ENCODE data around the gene MYO15B.
A peak's percentile ranks its signal among the peaks of the same experiment; 100 is the strongest.

Gene MYO15B

GRCh38 chr17:75587675-75588595 lies at the start of gene MYO15B:
MYO15B (plus strand) TSS chr17:75587800; CDS start chr17:75588058, 258 bp downstream.
- DNase-seq (ENCODE audit: low read depth in 3 of 3): peak in 1 of 3 experiments; percentile 47

- DNase-seq (ENCODE audit: low read depth in 3 of 3): no peak
These were observed 47.5 kb upstream of the MYO15B start for GRCh38 chr17:75539967-75540729.

DNA sequence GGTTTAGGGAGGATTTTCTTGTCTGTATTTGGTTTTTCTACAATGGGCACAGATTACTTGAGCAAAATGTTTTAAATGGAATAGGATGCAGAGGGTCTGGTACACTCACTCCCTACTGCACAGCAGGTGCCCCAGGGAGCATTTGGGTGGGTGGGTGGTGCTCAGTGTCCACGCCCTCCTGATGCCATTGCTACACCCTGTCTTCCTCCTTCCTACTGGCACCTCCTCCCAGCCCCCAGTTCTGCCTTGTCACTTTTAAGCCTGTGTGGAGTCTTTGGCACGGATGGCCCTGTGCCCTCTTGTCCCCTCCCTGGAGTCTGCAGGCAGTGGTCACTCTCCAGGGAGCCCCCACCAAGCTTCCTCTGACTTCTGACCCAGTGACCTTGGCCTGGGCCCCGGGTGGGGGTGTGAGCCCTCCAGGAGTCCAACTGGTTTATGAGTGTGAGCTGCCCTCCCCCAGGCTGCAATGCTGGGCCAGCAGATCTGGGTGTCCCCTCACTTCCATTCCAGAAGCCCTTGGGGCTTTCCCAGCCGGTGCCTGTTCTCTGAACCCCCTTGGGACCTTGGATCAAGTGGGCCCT lies 46.6 kb upstream of the MYO15B start:
- DNase-seq (ENCODE audit: low read depth in 3 of 3): no peak

DNA sequence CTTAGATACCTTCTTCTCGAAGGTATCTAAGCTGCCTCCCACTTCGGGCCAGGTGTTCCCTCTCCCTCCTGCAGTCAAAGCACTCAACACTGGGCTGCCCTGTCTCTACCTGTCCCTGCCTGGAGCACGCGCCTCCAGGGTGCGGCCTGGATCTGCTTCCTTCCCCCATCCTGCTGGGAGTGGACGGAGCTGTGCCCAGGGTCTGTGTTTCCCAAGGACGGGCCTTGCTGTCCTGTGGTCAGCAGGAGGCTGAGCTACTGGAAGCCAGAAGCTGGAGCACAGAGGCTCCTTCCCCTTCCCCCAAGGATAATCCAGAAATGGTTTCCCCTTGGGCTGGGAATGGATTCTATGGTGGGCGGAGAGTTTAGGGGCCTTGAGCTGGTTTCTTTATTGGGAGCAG lies 45.4 kb upstream of the MYO15B start:
- DNase-seq (ENCODE audit: low read depth in 3 of 3): no peak

DNA sequence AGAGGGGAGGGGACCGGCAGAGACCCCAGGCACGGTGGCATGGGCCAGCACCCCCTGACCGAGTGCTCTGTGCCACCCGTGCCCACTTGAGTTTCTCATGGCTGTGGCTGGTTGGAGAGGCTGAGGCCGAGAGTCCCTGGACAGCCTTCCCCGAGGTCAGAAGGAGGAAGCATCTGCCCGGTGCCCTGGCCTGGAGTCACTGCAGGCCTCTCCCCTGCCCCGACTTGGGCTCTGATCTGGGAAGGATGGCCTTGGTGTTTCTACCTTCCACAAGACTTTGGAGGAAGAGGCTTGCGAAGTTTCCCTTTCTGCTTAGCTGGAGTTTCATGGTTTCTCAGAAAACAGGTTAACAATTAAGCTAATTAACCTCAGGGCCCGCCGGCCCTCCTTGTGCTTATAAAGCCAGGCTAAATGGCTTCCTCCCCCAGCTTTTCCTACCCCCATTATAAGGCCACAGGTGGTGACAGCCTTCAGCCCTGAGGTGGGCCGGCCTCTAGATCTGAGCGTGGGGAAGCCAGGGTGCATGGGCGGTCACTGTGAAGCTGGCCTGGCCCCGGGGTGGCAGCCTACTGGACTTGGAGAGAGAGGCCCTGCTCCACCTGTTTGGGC lies 44.8 kb upstream of the MYO15B start:
- no peak for DNase-seq (ENCODE audit: low read depth in 3 of 3)

GRCh38 chr17:75544250-75544649 lies 43.4 kb upstream of the MYO15B start:
- no peak for DNase-seq (ENCODE audit: low read depth in 3 of 3)

- no peak for DNase-seq (ENCODE audit: low read depth in 3 of 3)
These were observed 41.4 kb upstream of the MYO15B start for GRCh38 chr17:75546181-75546580.

GRCh38 chr17:75547091-75547490 lies 40.5 kb upstream of the MYO15B start:
- no peak for DNase-seq (ENCODE audit: low read depth in 3 of 3)

GRCh38 chr17:75548813-75549212 lies 38.8 kb upstream of the MYO15B start:
- no peak for DNase-seq (ENCODE audit: low read depth in 3 of 3)

DNA sequence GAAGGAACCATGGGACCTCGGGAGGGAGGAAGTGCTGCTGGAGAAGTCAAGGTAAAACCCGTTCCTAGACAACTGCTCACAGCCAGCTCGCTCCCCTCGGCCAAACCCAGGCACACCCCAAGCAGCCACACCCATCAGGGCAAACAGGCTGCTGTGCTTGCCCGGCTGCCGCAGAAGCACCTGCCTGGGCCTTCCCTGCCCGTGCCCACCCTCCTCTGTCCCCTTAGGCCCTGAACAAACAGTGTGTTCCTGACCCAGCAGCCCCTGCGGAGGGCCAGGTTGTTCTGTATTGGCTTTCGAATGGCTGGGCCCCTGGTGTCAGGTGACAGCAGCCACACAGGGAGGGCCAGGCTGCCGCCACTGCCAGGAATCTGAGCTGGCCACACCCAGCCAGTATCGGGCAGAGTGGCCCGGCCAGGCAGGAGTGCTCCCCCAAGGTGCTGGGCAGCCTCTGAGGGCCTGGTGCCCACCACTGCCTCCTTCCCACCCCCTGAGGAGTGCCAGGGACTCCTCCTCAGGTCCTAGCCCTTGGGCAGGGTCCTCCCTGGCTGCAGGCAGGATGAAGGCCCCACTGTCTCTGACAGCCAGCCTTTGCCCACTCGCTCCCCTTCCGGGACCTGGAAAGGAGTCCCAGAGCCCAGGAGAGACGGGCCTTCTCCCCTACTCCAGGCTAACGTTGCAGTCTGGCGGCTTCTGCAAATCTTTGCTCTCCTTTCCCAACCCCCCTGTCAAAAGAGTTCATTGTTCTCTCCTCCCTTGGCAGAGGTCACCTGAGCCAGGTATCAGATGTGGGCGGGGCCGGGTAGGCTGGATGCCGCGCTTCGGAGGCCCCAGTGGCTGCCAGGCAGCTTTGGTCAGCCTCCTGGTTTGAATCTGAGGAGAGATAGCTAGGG lies 38.1 kb upstream of the MYO15B start:
- no peak for DNase-seq (ENCODE audit: low read depth in 3 of 3)

DNA sequence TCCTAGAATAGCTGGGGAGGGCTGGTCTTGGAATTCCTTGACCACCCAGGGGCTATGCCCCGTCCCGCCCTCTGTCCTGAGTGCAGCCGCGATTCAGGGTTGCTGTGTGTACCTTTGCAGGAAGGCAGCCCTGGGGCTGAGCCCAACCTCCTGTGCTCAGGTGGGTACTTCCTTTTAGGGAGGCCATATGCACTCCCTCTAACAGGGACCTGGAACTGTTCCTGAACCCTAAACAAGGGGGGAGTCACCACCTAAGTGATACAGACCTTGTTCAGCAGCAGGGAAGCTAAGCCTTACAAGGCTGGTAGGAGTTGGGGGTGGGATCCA lies 37.5 kb upstream of the MYO15B start:
- no peak for DNase-seq (ENCODE audit: low read depth in 3 of 3)

DNA sequence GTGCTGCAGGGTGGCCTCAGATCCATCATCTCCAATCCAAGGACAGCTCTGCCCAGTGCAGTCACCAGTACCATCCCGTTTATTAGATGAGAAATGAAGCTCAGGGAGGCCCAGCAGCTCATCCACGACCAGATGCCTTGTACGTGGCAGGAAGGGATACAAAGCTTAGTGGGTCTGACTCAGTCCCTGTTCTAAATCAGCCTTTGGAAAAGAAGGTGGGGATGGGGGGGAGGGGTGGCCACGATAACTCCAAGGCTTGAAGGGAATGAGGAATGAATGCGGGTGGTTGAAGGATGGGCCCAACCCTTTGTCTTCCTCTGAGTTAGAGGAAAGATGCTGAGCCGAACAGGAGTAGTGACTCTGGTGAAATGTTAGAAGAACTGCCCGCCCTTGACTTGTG lies 36.3 kb upstream of the MYO15B start:
- no peak for DNase-seq (ENCODE audit: low read depth in 3 of 3)

DNA sequence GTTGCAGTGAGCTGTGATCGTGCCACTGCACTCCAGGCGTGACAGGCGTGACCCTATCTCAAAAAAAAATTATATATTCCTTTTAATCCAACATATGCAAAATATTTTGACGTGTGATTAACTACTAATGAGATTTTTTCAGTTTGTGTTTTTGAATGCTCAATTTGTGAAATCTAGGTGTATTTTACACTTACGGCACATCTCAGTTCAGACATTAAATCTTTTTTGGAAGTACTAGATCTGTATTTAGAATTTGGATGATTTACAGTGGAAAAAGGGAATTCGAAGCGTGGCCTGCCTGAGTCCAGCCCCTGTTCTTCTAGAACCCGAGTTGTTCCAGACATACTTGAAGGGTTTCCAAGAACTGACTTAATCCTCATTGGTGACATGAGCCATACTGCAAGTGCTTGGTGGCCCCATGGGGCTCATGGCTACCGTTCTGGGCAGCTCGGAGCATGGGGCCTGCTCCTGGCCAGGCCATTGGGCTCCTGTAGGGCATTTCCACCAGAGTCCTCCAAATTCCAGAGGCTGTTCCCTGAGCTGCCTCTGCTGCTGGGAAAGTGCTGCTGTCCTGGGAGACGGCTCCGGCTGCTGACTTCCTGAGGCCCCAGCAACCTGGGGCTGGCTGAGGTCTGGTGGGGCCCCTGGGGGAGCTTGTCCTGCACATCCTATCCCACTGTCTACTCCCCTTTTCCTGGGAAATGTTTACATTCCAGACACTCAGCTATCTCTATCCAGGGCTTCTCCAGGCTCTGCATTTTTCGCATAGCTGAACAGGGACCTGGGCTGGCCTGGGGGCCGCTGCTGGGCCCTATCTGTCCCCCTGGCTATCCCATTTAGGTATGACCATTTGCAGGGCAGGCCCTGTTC lies 34.9 kb upstream of the MYO15B start:
- no peak for DNase-seq (ENCODE audit: low read depth in 3 of 3)

GRCh38 chr17:75553295-75554110 lies 34.1 kb upstream of the MYO15B start:
- DNase-seq (ENCODE audit: low read depth in 3 of 3): no peak

DNA sequence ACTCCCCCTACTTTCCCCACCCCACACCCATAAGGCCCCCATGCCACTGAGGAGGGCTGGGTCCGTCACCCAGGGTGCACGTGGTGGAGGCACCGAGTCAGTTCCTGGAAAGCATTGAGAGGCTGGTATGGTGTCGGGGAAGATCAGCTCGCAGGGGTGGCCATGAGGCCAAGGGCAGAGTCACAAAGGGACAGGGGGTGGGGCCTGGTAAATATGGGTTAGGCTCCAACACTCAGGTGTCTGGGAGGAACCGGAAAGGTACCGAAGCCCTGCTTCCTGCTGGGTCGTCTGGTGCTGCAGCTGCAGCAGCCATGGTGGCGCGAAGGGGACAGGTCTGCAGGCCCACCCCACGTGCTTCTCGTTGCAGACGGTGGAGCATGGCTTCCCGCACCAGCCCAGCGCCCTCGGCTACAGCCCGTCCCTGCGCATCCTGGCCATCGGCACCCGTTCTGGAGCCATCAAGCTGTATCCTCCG lies 31.9 kb upstream of the MYO15B start:
- DNase-seq (ENCODE audit: low read depth in 3 of 3): no peak

DNA sequence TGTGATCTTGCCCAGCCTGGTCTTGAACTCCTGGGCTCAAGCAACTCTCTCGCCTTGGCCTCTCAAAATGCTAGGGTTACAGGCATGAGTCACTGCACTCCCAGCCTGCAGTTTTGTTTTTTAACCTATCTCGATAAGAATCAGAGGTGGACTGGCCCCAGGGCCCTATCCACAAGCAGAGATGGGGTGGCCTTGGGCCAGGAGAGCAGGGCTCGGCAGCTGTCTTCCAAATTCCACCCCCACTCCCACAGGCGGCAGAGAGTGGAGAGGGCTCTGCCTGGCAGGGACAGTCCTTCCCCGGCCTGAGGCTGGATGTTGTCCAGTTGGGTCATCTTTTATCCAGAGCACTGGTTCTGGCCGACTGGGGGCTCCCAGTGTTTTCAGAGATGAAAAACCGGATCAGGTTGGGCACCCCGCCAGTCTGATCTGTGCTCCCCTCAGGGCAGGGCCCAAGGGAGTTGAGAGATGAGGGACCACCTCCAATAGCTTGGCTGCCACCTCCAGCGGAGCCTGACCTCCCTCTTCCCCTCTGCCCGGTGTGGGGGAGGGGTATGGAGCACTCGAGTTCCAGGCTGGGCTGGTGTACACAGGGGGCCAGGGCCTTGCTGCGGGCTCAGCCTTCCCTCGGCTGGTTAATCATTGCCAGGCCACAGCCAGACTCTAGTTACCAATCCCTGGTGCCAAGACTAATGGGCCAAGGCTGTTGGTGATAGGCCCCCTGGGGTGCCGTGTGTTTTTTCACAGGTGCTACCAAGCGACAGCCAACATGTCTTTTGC lies 30.3 kb upstream of the MYO15B start:
- no peak for DNase-seq (ENCODE audit: low read depth in 3 of 3)

DNA sequence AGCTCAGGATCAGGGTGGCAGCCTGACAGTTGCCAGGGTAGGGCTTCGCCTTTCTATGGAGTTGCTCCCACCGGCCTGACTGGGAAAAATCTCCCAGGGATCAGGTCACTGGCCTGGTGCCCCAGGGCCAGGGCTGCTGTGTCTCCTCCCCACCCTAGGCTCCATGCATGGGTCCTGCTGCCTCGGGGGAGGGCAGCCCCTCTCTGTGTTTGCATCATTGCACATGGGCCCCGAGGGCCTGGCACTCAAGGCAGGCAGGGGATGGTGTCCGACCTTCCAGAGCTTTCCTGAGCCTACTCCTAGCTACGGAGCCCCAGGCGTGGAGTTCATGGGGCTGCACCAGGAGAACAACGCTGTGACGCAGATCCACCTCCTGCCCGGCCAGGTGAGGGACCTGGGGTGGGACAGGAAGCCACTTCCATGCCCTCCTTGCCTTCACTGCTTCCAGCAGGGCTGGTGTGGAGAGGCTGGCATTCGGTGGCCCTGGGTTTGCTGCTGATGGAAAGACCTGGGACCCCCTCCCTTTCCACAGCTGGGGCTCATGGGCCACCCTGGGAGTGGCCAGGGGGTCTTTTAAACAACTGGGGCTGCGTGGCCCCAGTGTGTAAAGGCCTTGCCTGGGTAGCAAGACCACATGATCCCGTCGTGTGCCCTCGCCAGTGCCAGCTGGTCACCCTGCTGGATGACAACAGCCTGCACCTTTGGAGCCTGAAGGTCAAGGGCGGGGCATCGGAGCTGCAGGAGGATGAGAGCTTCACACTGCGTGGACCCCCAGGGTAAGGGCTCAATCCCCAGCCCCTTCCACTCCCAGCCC lies 29.5 kb upstream of the MYO15B start:
- no peak for DNase-seq (ENCODE audit: low read depth in 3 of 3)

All from stimulated activated CD4-positive, alpha-beta T cell treated with anti-CD3 and anti-CD28 coated beads, TNF-alpha, amount 100 ng/mL, for 24 hours (primary cell).